Hindlimb muscle (tissue), 1 donor: ENCODE data around the gene COQ7. TPM values are rescaled to one million over a fixed set of nuclear protein-coding genes. Genes with fewer than 3 reads are reported as not detected.

Experiments
- DNase-seq: peaks from one replicate; pipeline ENCODE4 v3.0.0-alpha.2; 2013
- polyA plus RNA-seq: library from polyadenylated mRNA; unstranded; fragments of 120-200 nt; gene quantifications from one replicate; pipeline ENCODE4 v1.2.1, GENCODE V29; 2013; ENCODE audit not compliant: insufficient read length

The COQ7 gene
- polyA plus RNA-seq: 29.8 TPM

- DNase-seq: peak; percentile 100
Measured at GRCh38 chr16:19067349-19068236, at the start of gene COQ7. TSS of gene COQ7 (plus strand) at chr16:19067614. CDS start at chr16:19067665, 51 bp downstream.

- no peak for DNase-seq
Measured at GRCh38 chr16:19020689-19021088, 46.7 kb upstream of the COQ7 start.

GRCh38 chr16:19021747-19022146 is 45.7 kb upstream of the COQ7 start:
- DNase-seq: no peak

GRCh38 chr16:19027416-19027815 is 40.0 kb upstream of the COQ7 start:
- no peak for DNase-seq

GRCh38 chr16:19029980-19030379 is 37.4 kb upstream of the COQ7 start:
- DNase-seq: no peak

- DNase-seq: no peak
Measured at GRCh38 chr16:19031738-19032137, 35.7 kb upstream of the COQ7 start.

- no peak for DNase-seq
Measured at GRCh38 chr16:19033761-19034160, 33.7 kb upstream of the COQ7 start.

GRCh38 chr16:19040400-19040799 is 27.0 kb upstream of the COQ7 start:
- no peak for DNase-seq

GRCh38 chr16:19044769-19045168 is 22.6 kb upstream of the COQ7 start:
- no peak for DNase-seq

GRCh38 chr16:19046062-19046461 is 21.4 kb upstream of the COQ7 start:
- DNase-seq: no peak

- no peak for DNase-seq
Measured at GRCh38 chr16:19062706-19063105, 4.7 kb upstream of the COQ7 start.

GRCh38 chr16:19066988-19067348 is 446 bp upstream of the COQ7 start:
- DNase-seq: no peak

GRCh38 chr16:19068237-19068815 is 912 bp downstream of the COQ7 start:
- DNase-seq: no peak

- no peak for DNase-seq
Measured at GRCh38 chr16:19071811-19072777, 4.7 kb downstream of the COQ7 start.

- DNase-seq: no peak
Measured at GRCh38 chr16:19073344-19073743, 5.9 kb downstream of the COQ7 start.

GRCh38 chr16:19073863-19074262 is 6.4 kb downstream of the COQ7 start:
- no peak for DNase-seq

GRCh38 chr16:19075511-19075910 is 8.1 kb downstream of the COQ7 start:
- no peak for DNase-seq

GRCh38 chr16:19077879-19078278 is 10.5 kb downstream of the COQ7 start:
- DNase-seq: no peak

GRCh38 chr16:19083670-19084069 is 16.3 kb downstream of the COQ7 start:
- DNase-seq: no peak

GRCh38 chr16:19084139-19084538 is 16.7 kb downstream of the COQ7 start:
- no peak for DNase-seq

GRCh38 chr16:19084879-19085278 is 17.5 kb downstream of the COQ7 start:
- no peak for DNase-seq

- DNase-seq: no peak
Measured at GRCh38 chr16:19085679-19086200, 18.3 kb downstream of the COQ7 start.
